Stimulated activated effector memory CD8-positive, alpha-beta T cell treated with anti-CD3 and anti-CD28 coated beads, Interleukin-12 subunit alpha, Interleukin-12 subunit beta, amount 100 ng/mL, for 72 hours (primary cell): ENCODE data around the gene MMADHC.

Experiments
- ATAC-seq: fragments of 150-1000 bp; cut with Tn5 transposase; 2 replicates; pipeline ENCODE4 v1.10.0; 2021
- DNase-seq, 2 donors: peaks; one replicate each; pipeline ENCODE4 v3.0.0; 2021 to 2022; ENCODE audit warnings: low spot score in 2 of 2
- H3K27ac Mint-ChIP-seq: one replicate; pipeline ENCODE4 v1.8.0; 2022; ENCODE audit warnings: mild to moderate bottlenecking, mixed read lengths
- H3K36me3 Mint-ChIP-seq: one replicate; pipeline ENCODE4 v1.8.0; 2022; ENCODE audit warnings: mild to moderate bottlenecking, mixed read lengths
- H3K4me1 Mint-ChIP-seq: one replicate; pipeline ENCODE4 v1.8.0; 2022; ENCODE audit warnings: mixed read lengths
- H3K4me3 Mint-ChIP-seq: one replicate; pipeline ENCODE4 v1.8.0; 2022; ENCODE audit warnings: mild to moderate bottlenecking, mixed read lengths
- H3K9me3 Mint-ChIP-seq: one replicate; pipeline ENCODE4 v1.8.0; 2022; ENCODE audit warnings: mixed read lengths

MMADHC gene

DNA sequence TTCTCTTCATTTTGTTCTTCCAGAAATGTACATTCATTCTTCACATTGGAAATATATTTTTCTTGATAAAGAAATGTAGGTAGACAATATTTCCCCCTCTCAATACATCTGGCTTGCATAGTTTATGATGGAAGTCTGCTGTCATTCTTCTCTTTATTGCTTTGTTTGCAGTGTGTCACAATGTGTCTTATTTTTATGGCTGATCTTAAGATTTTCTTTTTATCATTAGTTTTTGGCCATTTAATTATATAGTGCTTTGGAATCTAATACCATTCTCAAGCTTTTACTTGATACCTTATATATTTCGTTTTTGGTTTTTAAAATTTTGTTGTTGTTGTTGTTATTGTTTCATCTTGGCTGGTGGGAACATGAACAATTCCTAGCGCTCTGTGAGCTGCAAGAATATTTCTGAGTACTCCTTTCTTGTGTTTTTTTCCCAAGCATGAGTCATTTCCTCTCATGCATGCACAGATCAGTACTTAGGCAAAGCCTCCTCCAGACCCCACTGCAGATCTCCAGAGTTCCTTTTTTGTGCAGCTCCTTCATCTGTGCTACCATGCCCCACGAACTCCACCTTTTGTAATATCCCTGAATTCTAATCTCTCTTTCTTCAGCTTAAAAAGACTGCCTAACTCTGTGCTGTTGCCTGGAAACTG is 13.7 kb upstream of the MMADHC start:
- peaks cover 8% of the 10 kb centered on the region for H3K4me1 Mint-ChIP-seq
- no peaks in the 10 kb centered on the region for H3K36me3 Mint-ChIP-seq
- no peak overlapping the region for H3K4me3 Mint-ChIP-seq
- peak overlapping the region; percentile 20 for H3K27ac Mint-ChIP-seq
- ATAC-seq (no peak), DNase-seq (no peak)
- H3K9me3 Mint-ChIP-seq = no peaks in the 10 kb centered on the region

DNA sequence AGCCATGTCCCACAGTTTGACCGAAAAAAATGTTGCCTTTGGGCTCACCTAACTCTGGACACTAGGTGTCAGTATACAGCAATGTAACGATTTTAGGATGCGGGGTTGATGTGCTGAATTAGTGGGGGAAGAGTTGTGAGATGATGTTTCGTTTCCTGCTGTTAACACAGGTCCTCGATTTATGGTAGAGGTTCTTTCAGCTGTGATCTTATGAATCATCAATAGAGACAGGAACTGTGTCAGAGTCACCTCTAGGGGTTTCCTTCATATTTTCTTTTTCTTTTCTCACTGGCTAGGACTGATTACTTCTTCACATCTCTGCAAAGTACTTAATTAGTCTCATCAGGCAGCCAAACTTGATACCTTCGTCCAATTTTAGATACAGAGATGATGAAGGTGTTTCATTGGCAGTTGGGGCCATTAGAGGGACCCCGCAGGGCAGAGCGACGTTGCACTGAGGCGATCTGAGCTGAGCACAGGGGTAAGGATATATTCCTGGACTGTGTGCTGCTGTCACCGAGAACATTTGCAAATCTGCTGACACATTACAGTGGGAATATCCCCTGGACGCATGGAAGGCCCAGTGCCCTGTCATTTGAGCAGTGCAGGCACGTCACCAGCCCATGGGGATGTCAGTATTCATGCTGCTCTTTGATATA is 10.2 kb upstream of the MMADHC start:
- Mint-ChIP-seq H3K27ac (no peak overlapping the region), H3K9me3 (no peaks in the 10 kb centered on the region), H3K36me3 (no peaks in the 10 kb centered on the region), H3K4me1 (peaks cover 8% of the 10 kb centered on the region), H3K4me3 (no peak overlapping the region)
- ATAC-seq (peak; percentile 100), DNase-seq (peak; percentile 15 to 66)

DNA sequence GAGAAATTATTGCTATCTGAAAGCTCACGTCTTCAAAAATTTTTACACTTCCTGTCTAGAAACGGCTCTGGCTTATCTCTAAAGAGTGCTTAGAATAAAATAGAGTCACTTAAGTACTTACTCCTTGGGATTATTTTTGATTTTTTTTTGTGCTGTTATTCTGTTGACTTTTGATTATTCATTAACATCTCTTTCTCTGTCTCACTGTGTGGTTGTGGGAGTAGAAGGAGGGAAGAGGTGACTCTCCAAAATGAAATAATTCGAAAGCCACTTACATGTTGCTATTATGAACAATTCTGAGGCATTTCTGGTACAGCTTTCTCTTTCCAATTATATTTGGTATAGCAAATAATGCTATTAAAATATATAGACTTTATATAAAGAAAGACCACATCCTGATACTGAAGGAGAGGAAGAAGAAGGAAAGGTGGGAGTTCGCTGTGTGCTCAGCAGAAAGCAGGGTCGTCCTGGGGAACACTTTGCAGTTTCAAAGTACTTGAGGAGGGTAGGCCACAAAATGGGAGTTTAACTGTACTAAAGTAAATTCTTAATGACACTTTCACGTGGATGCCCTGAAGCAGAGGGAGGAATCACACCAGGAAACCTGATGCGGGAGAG is 9.6 kb upstream of the MMADHC start:
- no peak for DNase-seq
- peaks cover 8% of the 10 kb centered on the region for H3K4me1 Mint-ChIP-seq
- no peak overlapping the region for H3K27ac Mint-ChIP-seq
- H3K4me3 Mint-ChIP-seq = no peak overlapping the region
- no peaks in the 10 kb centered on the region for H3K9me3 Mint-ChIP-seq
- H3K36me3 Mint-ChIP-seq = no peaks in the 10 kb centered on the region
- peak; percentile 1 for ATAC-seq

DNA sequence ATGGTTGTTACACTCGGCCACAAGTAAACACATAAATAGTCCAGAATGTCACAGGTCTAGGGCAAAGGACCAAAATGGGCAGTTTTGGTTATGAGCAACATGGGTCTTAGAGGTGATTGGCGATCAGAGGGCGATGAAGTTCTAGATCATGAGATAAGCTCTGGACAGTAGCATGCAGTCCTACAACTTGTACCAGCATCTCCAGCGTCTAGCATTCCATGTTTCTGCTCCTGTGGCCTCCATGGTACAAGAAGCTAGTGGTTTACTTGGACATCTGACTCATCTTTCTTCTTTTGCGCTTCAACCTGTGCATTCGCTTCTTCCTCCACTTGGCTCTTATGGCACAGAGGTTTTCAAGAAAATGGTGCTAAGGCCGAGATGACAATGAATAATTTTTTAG is 8.9 kb upstream of the MMADHC start:
- no peak overlapping the region for H3K27ac Mint-ChIP-seq
- ATAC-seq = no peak
- no peaks in the 10 kb centered on the region for H3K36me3 Mint-ChIP-seq
- no peak for DNase-seq
- H3K9me3 Mint-ChIP-seq = no peaks in the 10 kb centered on the region
- H3K4me1 Mint-ChIP-seq = peaks cover 4% of the 10 kb centered on the region
- H3K4me3 Mint-ChIP-seq = no peak overlapping the region

DNA sequence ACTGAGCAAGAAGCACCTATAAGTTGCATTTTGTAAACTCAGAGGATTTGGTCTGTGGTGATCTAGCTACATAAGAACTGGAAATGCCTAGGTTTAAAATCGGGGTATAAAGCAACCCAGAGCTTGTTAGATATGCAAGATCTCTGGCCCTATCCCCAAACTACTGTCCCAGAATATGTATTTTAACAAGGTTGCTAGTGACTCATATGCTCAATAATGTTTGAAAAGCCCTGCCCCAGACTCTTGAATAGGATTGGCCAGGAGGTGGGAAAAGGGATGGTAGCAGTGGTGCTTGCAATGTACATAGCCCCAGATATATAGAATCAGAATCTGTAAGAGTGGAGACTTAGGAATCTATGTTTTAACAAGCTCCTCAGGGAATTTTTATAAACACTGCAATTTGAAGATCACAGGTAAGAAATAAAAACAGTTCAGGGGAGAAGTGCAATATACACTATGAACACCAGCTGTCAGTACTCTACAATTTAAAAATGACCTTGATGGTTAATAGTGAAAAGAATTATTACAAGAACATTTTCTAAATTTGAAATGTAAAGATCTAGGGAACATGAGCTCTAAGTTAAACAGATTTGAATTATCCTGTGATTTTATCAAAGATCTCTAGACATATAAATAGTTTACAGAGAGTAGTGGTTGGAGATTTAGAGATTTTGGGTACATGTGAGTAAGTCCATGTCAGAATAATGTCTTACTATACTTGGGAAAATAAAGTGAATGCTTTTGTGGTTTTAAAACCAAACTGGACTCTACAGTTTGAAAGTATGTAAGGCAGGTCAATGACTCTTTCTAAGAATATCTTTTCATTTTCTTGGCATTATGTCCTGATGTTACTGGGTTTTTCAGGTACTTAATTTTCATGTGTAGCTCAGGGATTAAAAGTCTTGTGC is 7.7 kb upstream of the MMADHC start:
- no peak for ATAC-seq
- H3K36me3 Mint-ChIP-seq = no peaks in the 10 kb centered on the region
- no peaks in the 10 kb centered on the region for H3K9me3 Mint-ChIP-seq
- H3K27ac Mint-ChIP-seq = no peak overlapping the region
- no peak for DNase-seq
- H3K4me3 Mint-ChIP-seq = no peak overlapping the region
- no peaks in the 10 kb centered on the region for H3K4me1 Mint-ChIP-seq

DNA sequence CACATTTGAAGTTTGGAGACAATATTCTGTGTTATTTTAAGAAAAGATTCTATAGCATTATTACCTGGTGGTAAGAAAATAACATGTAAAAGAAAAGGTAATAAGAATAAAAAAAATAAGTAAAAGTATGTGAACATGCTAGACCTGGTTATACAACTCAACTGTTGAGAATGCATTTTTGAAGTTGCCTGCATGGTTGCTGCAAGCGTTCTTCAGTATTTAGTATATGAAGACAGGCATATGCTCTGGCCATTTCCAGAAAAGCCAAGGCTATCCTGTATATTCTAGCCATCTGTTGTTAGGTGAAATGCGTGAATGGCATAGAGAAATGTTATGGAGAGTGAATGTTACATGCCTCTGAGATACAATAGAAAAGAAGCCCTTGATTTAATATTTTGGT is 6.8 kb upstream of the MMADHC start:
- H3K4me3 Mint-ChIP-seq = no peak overlapping the region
- H3K9me3 Mint-ChIP-seq = no peaks in the 10 kb centered on the region
- H3K27ac Mint-ChIP-seq = no peak overlapping the region
- no peaks in the 10 kb centered on the region for H3K36me3 Mint-ChIP-seq
- no peak for DNase-seq
- no peaks in the 10 kb centered on the region for H3K4me1 Mint-ChIP-seq
- ATAC-seq = no peak

DNA sequence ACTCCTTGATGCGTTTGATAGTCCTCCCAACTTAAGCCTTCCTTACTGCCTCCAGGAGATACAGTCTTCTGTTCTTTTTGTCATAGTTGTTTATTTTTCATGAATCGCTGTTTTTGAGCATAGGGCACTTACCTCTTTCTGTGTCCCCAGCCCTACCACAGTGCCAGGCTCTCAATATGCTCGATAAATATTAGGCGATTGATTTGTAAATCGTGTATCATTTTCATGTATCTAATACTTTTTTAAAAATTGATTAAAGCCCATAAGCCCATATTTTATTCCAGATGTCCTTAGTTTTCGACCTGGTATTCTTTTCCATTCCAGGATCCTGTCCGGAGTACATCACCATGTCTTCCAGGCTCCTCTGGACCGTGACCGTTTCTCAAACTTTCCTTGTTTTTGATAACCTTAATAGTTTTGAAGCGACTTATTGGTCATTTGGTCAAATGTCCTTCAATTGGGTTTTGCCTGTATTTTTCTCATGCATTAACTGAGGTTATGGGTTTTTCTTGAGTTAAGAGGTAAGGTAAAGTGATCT is 444 bp upstream of the MMADHC start:
- peaks cover 40% of the 10 kb centered on the region for H3K36me3 Mint-ChIP-seq
- peaks cover 22% of the 10 kb centered on the region for H3K4me1 Mint-ChIP-seq
- peak; percentile 27 for ATAC-seq
- no peak for DNase-seq
- H3K9me3 Mint-ChIP-seq = no peaks in the 10 kb centered on the region
- peak overlapping the region; percentile 100 for H3K27ac Mint-ChIP-seq
- peak overlapping the region; percentile 96 for H3K4me3 Mint-ChIP-seq

DNA sequence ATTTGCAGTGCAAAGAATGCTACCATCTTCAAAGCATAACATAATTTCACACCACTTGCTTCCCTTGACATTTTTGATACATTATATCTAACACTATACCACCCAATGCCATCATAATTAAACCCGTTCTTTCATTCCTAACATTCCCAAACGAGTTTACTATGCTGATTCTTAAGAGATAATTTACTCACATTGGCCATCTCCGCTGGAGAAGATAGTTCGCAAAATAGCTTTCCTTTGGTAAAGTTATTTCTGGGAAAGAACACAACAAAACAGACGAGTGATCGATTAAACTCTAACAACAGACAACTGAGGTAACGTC is 716 bp downstream of the MMADHC start:
- H3K4me3 Mint-ChIP-seq = peak overlapping the region; percentile 96
- H3K4me1 Mint-ChIP-seq = peaks cover 30% of the 10 kb centered on the region
- no peak for ATAC-seq
- DNase-seq = no peak
- H3K27ac Mint-ChIP-seq = peak overlapping the region; percentile 100
- peaks cover 51% of the 10 kb centered on the region for H3K36me3 Mint-ChIP-seq
- no peaks in the 10 kb centered on the region for H3K9me3 Mint-ChIP-seq

DNA sequence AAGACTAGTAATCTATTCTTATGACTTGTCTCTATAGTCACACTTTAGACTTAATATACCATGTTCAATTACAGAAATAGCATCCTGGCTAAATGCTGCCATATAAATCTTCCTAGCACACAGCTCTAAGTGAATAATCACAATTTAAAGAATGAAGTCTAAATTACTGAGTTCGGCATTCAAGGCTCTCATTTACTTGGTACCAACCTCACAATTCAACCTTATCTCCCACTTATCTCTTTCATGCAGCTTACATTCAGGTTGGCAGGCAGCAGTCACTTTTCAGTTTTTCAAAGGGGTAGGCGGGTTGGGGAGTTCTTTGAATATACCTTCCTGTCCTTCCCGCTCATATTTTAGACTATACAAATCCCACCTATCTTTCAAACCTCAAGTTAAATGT is 1.5 kb downstream of the MMADHC start:
- no peaks in the 10 kb centered on the region for H3K9me3 Mint-ChIP-seq
- peak overlapping the region; percentile 100 for H3K27ac Mint-ChIP-seq
- peaks cover 59% of the 10 kb centered on the region for H3K36me3 Mint-ChIP-seq
- ATAC-seq = no peak
- no peak for DNase-seq
- H3K4me3 Mint-ChIP-seq = peak overlapping the region; percentile 96
- peaks cover 35% of the 10 kb centered on the region for H3K4me1 Mint-ChIP-seq

DNA sequence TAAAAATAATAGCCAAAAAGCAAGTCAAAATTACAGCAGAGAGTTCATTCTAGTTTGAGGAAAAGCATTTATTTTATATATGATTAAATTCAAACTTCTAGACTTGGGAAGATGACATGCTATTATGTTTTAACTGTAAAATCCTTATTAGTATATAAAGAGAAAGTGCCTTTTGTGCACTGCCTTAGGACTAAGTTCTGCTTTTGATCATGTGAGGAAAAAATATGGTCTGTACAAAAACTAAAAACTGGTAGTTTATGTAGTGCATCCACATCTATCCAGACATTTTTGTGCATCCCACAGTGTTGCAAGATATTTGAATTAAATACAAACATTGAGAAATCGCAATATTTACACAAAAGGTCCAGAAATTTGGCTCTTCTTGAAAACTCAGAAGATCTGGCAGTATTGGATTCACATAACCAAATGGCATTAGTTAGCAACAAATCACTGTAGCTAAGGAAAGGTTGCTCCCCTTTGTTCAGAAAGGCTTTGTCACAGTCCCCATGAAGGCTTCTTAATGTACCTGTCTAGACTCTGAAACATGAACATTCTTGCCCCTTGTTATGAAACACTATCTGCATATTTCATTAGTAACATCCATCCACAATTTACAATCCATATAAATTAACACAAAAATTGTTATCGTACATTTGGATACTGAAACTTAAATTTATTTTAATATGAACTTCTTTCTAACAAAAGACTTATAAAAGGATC is 2.2 kb downstream of the MMADHC start:
- Mint-ChIP-seq H3K9me3 (no peaks in the 10 kb centered on the region), H3K36me3 (peaks cover 67% of the 10 kb centered on the region), H3K4me1 (peaks cover 40% of the 10 kb centered on the region), H3K4me3 (peak overlapping the region; percentile 96), H3K27ac (peak overlapping the region; percentile 100)
- no peak for ATAC-seq
- DNase-seq = no peak

DNA sequence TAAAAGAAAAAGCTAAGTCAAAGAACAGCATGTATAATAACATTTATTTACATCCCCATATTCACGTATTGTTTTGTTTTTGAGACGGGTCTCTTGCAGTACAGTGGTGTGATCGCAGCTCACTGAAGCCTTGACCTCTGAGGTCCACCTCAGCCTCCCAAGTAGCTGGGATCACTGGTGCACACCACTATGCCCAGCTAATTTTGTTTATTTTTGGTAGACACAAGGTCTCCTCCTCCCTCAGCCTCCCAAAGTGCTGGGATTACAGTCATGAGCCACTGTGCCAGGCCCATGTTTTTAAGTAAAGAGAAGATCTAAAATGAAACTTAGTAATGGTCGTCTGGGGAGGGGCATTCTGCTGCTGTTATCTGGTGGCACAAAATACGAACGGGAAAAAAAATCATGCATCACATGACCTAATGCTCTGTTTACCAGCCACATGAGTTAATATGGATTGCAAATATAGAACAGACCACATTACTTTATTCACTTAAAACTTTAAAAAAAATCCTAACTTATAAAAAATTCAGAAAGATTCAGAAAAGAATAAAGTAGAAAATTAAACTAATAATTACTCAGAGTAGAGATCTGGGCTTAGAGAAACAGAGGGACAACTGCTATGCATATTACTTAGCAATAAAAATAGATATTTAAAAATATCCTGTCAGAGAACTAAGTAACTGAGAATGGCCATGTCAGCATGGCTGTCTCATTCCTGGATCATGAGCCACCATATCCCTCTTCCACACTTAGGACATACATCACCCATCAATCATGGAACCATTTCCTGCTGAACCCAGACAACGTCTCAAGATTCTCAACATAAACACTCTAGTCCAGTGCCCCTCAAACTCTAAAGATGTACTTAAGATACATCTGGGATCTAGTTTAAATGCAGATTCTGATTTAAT is 7.3 kb downstream of the MMADHC start:
- peaks cover 51% of the 10 kb centered on the region for H3K4me1 Mint-ChIP-seq
- no peak for DNase-seq

DNA sequence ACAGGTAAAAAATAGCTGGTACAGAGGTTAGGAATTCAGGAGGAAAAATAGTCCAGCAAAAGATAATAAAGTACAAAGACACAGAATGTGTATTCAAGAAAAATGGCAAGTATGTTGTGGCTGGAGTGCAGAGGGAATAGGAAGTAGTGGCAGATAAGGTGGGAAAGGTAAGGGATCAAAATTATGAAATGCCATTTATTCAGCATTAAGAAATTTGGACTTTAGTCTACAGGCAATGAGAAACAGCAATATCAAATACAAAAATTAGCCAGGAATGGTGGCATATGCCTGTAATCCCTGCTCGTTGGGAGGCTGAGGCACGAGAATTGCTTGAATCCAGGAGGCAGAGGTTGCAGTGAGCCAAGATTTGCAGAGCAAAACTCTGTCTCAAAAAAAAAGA is 10.3 kb downstream of the MMADHC start:
- peaks cover 100% of the 10 kb centered on the region for H3K36me3 Mint-ChIP-seq
- ATAC-seq (no peak), DNase-seq (no peak)
- H3K27ac Mint-ChIP-seq = no peak overlapping the region
- H3K4me3 Mint-ChIP-seq = no peak overlapping the region
- peaks cover 38% of the 10 kb centered on the region for H3K4me1 Mint-ChIP-seq
- H3K9me3 Mint-ChIP-seq = no peaks in the 10 kb centered on the region

More for the DNA sequence above, 7.3 kb downstream of the MMADHC start:
- Mint-ChIP-seq H3K4me3 (no peak overlapping the region), H3K36me3 (peaks cover 100% of the 10 kb centered on the region), H3K27ac (no peak overlapping the region), H3K9me3 (no peaks in the 10 kb centered on the region)
- no peak for ATAC-seq

DNA sequence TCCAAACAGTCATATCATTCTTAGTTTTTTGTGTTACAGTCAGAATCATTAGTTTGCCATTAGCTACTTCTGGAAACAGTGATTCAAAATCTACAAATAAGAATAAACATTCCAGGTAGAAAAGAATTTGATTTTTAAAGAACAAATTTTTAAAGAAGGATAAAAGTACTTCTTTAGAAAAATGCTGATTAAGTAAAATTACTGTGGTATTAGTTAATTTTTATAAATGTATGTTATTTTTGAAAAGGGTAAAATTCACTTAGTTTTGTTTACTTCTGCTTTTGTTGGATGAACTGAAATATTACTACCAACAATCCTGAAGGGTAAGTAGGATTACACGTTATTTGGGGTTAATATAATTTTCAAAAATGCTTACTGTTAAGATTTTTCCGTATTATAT is 11.8 kb downstream of the MMADHC start:
- DNase-seq = no peak
- no peaks in the 10 kb centered on the region for H3K9me3 Mint-ChIP-seq
- H3K4me1 Mint-ChIP-seq = peaks cover 33% of the 10 kb centered on the region
- H3K4me3 Mint-ChIP-seq = no peak overlapping the region
- no peak for ATAC-seq
- H3K27ac Mint-ChIP-seq = no peak overlapping the region
- H3K36me3 Mint-ChIP-seq = peaks cover 100% of the 10 kb centered on the region

DNA sequence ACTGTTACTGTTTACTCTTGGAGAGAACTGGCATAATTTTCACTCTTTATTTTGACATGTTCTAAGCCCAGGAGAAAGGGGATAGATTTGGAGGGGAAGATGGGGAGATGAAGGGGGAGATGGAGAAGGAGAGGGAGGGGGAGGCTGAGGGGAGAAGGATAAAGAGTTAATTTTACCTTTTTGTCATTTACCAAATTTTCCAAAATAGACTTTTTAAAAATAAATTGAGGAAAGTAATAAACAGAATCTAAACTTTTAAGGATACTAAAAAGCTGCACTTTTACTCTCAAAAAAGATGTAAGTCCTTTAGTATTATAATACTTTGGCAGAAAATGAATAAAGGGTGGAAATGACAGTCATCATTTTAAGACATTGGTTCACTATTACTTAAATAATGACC is 12.3 kb downstream of the MMADHC start:
- ATAC-seq (no peak), DNase-seq (no peak)
- Mint-ChIP-seq H3K27ac (no peak overlapping the region), H3K36me3 (peaks cover 100% of the 10 kb centered on the region), H3K4me1 (peaks cover 29% of the 10 kb centered on the region), H3K4me3 (no peak overlapping the region), H3K9me3 (no peaks in the 10 kb centered on the region)
